Fibroblast of peridontal ligament (primary cell): ENCODE measurements around the gene PHOX2A.
"Not testable (repeated sequence)": the region's sequence is repeated elsewhere in the genome, so short reads cannot be mapped to it uniquely, and the experiment has no call there.

Experiments used
- DNase-seq: peaks from one replicate; pipeline ENCODE4 v3.0.0-alpha.2; 2010; ENCODE audit errors: extremely low read depth

The PHOX2A gene

DNA sequence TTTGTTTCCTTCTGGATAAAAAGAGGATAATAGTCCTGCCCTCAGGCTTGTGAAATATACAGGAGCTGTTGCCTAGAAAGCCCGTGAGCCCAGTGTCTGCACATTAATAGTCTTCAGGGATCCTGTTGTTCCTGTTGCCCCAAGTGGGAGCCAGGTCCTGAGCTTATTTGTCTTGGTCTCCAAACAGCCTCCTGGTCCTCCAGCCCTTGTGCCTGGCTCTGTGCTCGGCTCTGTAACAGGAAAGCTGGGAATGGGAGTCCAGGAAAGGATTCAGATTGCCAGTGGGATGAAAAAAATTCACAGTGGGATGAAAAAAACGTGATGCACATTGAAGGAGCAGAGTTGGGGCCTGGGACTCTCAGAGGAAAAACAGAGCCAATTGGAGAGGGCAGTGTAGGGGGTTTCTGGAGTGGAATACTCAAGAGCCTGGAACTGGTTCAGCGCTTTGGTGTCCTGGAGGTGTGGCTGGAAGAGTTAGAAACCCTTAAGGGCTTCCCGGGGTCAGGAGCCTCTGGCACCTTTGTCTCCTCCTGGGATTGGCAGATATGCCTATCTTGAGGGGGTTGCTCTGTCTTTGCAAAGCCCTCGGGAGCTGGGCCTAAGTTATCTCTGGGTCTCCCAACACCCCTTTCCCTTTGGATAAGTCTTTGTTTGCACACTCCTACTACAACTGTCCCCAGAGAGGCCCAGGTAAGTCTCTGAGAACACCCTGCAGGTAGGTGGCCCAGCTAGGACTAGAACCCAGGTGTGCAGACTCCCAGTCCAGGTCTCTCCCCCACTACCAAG lies 21.7 kb downstream of the PHOX2A start:
- no peak for DNase-seq

DNA sequence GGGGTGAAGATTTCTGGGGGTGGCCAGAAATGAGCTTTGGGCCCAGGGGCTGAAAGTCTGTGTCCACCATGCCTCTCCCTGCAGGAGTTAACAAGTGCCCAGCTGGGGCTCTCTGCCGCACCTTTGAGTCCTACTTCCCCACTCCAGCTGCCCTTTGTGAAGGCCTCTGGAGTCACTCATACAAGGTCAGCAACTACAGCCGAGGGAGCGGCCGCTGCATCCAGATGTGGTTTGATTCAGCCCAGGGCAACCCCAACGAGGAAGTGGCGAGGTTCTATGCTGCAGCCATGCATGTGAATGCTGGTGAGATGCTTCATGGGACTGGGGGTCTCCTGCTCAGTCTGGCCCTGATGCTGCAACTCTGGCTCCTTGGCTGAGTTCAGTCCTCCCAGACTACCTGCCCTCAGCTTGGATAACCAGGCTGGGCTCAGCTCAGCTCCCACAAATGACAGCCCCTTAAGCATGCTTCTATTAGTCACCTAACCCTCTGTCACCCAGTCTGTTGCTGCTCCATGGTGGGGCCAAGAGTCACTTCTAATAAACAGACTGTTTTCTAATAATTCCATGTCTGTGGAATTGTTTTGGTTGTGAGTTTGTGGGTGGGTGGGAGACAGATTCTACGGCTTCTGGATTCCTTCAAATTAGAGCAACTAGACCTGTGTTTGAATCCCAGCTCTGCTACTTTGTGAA lies 22.4 kb downstream of the PHOX2A start:
- no peak for DNase-seq

DNA sequence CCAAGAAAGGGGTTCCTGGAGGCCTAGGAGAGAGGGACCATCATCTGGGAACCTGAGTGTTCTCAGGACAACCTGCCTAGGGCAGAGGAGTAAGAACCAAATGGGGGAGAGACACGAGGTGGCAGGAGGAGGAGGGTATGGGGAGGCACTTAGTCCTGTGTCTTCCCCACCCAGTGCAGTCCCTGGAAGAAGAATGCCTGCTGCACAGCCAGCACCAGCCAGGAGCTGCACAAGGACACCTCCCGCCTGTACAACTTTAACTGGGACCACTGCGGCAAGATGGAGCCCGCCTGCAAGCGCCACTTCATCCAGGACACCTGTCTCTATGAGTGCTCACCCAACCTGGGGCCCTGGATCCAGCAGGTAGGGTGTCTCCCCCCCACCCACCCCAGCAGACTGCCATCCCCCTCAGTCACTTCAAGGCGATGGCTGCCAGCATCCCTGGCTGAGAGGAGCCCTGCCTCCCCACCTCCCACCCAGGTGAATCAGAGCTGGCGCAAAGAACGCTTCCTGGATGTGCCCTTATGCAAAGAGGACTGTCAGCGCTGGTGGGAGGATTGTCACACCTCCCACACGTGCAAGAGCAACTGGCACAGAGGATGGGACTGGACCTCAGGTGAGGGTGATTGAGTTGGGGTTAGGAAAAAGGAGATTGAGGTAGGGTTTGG lies 23.1 kb downstream of the PHOX2A start:
- no peak for DNase-seq

DNA sequence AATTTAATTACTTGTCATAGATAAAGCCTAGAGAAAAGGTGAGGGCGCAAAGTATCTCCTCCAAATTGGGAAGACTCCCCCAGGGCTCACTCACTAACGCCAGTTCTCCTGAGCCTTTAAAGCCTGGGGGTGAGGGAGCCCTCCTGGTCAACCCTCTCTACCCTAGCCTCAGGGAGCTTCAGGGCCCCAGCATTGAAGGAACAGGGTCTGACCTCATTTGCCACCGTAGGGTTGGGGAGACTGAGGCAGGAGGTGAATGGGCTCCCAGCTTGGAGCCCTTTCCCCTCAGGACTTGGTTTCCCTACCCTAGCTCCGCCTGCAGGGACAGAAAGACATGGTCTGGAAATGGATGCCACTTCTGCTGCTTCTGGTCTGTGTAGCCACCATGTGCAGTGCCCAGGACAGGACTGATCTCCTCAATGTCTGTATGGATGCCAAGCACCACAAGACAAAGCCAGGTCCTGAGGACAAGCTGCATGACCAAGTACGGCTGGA lies 25.7 kb downstream of the PHOX2A start:
- DNase-seq: no peak

DNA sequence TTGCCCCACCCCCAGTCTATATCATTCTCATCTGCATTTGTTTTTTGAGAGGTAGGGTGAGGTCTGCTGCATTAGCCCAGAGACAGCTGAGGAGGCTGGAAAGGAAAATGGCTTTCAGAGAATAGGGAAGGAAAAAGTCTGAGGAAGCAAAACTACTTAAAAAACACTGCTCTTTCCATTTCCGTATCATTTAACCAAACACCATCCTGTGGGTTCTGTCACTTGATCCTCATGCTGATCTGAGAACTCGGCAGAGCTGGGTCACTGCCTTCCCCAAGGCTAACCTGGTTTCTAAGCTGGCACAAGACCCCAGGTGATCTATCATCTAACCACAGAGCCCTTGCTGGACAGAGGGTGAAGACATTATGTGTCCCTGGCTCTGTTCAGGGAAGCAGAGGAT lies 26.1 kb downstream of the PHOX2A start:
- no peak for DNase-seq

DNA sequence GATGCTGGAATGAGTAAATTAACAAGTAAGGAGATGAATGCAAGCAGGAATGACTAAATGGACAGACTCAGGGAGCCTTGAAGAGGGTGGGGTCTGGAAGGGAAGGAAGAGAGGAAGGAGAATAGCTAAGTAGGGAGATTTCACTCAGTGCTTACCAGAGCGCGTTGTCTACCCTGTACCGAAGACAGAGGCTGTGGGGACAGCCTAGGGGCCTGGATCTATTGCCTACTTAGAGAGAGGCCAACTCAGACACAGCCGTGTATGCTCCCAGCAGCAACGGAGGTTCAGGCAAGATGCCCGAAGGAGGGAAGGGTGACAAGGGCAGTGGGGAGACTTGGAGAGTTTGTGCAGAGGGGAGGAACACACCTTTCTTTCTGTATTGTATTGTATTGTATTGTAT lies 27.3 kb downstream of the PHOX2A start, which contains the start of gene FOLR2:
TSS of gene FOLR2 (plus strand) at position 157 of the 400 bp plus-strand sequence. CDS start 1,791 bp downstream, outside the sequence.
- no peak for DNase-seq

DNA sequence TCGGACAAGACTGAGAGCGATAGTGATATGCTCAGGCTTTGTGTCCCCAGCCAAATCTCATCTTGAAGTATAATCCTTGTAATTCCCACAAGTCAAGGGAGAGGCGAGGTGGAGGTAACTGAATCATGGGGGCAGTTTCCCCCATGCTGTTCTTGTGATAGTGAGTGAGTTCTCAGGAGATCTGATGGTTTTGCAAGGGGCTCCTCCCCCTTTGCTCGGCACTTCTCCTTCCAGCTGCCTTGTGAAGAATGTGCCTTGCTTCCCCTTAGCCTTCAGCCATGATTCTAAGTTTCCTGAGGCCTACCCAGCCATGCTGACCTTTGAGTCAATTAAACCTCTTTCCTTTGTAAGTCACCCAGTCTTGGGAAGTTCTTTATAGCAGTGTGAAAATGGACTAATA lies 34.9 kb downstream of the PHOX2A start:
- no peak for DNase-seq

DNA sequence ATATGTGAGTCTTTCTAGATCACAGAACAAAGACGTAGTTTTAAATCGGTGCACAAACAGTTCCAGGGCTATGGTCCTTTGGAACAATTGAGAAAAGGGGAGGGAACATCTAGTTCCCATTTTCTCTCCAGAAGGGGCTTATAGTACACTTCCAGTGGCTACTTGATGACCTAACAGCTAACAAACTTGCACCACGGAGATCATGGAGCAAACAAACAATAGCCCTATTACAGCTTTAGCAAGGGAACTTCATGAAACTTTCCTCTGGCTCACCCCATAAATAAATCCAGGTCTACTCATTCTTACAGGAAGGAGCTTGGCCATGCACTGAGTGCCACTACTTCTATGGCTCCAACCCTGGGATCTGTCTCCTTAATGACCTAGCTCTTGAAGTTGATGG lies 35.7 kb downstream of the PHOX2A start:
- DNase-seq: no peak

DNA sequence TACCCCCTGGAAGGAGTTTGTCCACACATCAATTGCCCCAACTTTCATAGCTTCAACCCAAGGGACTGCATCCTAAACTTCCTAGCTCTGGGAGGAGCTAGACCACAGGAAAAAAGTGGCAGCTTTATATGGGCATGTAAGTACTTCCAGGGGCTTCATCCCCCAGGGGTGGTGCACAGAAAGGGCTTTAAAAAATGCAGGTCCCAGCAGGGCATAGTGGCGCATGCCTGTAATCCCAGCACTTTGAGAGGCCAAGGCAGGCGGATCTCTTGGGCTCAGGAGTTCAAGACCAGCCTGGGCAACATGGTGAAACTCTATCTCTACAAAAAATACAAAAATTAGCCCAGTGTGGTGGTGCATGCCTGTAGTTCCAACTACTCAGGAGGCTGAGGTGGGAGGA lies 37.2 kb downstream of the PHOX2A start:
- not testable (repeated sequence) for DNase-seq

DNA sequence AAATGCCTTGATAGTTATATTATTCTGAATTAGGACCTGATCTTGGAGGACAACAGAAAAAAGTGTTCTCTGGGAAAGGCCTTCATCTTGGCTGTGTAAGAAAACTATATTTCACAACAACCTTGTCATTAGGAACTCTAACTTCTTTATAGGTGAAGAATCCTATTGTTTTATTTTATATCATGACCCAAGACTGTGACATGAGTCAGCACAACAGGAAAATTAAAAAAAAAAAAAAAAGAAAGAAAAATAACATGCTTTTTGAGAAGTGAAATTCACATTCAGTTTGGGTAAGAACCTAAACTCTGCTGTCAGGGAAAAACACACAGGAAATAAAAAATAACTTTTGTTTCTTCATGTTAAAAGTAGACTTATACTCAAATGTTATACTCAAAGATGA lies 39.1 kb downstream of the PHOX2A start:
- DNase-seq: no peak

DNA sequence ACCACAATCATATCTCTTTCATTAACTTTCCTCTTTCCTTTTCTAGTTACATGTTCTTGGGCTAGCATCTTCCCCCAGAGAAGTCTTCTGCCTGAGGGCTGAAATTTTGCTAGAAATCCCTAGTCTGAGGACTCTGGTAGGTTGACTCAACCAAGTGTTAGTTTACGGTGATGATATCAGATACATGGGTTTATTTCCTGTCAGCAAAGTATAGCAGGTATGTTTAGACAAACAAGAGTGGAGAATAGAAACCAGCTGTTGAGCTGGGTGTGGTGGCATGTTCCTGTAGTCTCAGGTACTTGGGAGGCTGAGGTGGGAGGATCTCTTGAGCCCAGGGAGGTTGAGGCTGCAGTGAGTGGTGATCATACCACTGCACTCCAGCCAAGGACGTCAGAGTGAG lies 40.8 kb downstream of the PHOX2A start:
- DNase-seq: no peak

DNA sequence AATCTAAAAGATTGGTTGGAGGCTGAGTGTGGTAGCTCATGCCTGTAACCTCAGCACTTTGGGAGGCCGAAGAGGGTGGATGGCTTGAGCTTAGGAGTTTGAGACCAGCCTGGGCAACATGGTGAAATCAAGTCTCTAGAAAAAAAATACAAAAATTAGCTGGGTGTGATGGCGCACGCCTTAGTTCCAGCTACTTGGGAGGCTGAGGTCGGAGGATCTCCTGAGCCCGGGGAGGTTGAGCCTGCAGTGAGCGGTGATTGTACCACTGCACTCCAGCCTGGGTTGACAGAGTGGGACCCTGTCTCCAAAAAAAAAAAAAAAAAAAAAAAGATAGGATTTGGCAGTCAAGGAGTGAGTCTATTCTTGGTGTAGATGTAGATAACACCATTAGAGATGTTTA lies 41.4 kb downstream of the PHOX2A start:
- no peak for DNase-seq

DNA sequence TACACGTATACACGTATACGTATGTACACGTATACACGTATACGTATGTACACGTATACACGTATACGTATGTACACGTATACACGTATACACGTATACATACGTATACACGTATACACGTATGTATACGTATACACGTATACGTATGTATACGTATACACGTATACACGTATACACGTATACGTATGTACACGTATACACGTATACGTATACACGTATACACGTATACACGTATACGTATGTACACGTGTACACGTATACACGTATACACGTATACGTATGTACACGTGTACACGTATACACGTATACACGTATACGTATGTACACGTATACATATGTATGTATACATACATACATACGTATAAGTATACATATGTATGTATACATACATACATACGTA lies 42.5 kb downstream of the PHOX2A start:
- not testable (repeated sequence) for DNase-seq

DNA sequence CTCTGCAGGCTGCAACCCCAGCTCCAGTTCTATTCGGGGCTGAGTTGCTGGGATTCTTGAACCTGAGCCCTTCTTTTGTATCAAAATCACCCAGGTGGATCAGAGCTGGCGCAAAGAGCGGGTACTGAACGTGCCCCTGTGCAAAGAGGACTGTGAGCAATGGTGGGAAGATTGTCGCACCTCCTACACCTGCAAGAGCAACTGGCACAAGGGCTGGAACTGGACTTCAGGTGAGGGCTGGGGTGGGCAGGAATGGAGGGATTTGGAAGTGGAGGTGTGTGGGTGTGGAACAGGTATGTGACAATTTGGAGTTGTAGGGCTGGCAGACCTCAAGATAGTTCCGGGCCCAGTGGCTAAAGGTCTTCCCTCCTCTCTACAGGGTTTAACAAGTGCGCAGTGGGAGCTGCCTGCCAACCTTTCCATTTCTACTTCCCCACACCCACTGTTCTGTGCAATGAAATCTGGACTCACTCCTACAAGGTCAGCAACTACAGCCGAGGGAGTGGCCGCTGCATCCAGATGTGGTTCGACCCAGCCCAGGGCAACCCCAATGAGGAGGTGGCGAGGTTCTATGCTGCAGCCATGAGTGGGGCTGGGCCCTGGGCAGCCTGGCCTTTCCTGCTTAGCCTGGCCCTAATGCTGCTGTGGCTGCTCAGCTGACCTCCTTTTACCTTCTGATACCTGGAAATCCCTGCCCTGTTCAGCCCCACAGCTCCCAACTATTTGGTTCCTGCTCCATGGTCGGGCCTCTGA lies 48.3 kb downstream of the PHOX2A start:
- DNase-seq: no peak

DNA sequence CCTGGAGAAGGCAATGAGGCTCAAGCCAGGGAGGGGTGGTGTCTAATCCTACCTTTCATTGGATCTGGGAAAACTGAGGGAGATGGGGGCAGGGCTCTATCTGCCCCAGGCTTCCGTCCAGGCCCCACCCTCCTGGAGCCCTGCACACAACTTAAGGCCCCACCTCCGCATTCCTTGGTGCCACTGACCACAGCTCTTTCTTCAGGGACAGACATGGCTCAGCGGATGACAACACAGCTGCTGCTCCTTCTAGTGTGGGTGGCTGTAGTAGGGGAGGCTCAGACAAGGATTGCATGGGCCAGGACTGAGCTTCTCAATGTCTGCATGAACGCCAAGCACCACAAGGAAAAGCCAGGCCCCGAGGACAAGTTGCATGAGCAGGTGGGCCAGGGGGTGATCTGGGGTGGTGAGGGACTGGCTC lies 52.0 kb downstream of the PHOX2A start, which contains the start of gene FOLR1:
TSS of gene FOLR1 (plus strand) at position 180 of the 421 bp plus-strand sequence. CDS start at position 214, 34 bp downstream.
- no peak for DNase-seq

DNA sequence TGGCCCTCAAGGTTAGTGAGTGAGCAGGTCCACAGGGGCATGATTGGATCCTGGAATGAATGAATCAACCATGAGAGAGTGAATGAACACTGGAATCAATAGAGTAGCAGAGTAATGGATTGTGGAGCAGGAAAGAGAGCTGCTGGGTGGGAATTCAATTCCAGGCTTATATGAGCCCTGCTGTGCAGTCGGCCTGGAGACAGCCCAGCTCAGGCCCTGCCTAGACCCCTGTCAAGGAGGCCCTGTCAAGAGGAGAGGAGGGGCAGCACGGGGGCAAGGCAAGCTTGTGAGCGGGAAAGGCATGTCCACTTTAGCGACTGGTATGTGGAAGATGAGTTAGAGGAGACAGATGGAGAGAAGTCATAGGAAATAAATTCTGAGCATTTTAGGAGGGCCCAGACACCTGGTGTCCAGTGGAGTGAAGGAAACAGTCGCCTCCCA lies 53.3 kb downstream of the PHOX2A start:
- no peak for DNase-seq

DNA sequence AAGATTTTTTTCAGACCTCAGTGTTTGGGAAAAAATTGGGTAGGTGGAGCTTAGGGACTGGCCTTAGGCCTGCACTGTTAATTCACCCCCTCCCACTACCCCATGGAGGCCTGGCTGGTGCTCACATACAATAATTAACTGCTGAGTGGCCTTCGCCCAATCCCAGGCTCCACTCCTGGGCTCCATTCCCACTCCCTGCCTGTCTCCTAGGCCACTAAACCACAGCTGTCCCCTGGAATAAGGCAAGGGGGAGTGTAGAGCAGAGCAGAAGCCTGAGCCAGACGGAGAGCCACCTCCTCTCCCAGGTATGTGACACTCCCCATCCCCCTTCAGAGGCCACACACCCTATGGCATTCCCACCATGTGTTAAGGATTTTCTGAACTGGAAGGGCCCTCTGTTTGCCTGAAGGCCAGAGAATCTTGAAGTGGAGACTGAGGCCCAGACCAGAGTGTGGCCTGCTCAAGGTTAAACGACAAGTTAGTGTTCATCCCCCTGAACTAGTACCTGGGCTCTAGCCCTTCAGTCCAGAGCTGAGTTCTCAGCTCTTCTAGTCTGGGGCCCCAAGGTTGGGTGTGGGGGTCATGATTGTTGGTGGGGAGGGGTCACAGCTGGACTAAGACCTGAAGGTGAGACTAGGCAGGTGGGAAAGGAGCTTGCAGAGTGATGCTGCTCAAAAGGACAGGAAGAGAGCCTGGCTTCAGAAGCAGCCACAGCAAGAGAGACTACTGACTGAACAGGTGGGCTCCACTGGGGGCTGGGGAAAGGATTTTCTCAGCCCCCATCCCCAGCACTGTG lies 54.3 kb downstream of the PHOX2A start:
- peak; percentile 58 for DNase-seq
